ENCODE measurements around the gene SRGN.

SRGN gene

DNA sequence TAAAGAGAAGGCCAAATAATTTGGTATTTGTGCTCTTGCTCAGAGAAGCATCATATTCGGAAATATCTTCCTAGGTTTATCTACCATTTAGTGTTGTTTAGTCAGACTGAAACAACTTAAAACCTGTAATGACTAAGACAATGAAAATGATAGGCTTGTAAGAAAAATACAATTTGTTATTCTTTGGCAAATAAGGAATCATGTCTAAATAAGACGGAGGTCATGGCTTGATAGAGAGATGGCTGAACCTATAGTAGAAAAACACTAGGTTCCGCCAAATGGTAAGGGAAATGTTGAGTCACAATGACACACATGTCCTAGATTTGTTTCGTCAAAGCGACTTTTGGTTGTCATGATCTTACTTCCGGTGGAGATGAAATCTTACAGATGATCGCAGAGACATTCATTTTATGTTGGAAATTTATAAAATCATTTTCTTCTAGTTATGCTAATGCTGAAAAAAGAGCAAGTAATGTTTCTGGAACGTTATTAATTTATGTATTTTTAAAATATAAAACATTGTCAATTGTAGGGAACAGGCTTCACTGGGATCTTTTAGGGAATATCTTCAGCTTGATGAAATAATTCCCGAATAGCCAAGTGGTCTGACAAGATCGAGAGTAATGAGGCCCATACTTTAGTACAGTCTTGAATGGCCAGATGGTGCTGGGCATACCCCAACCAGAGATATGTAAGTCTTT, 1.0 kb downstream of the SRGN start:
- TF ChIP-seq CTCF (IDR thresholded peaks at IDR 0.05; ENCODE audit: control insufficient read depth, insufficient read depth, low read depth, low read length, missing control alignments): no peak
- no peak for DNase-seq (ENCODE audit: low read depth)
- H3K4me3 ChIP-seq (ENCODE audit: control insufficient read depth, low read depth, low read length): no peak overlapping the region

- DNase-seq (ENCODE audit: low read depth): no peak
- H3K4me3 ChIP-seq (ENCODE audit: control insufficient read depth, low read depth, low read length): no peak overlapping the region
These were observed 2.0 kb downstream of the SRGN start for GRCh38 chr10:69089638-69090599.

GRCh38 chr10:69090685-69091084, 2.8 kb downstream of the SRGN start:
- TF ChIP-seq CTCF (IDR thresholded peaks at IDR 0.05; ENCODE audit: control insufficient read depth, insufficient read depth, low read depth, low read length, missing control alignments): no peak
- H3K4me3 ChIP-seq (ENCODE audit: control insufficient read depth, low read depth, low read length): no peak overlapping the region

More at GRCh38 chr10:69089638-69090599, 2.0 kb downstream of the SRGN start:
- TF ChIP-seq CTCF (IDR thresholded peaks at IDR 0.05; ENCODE audit: control insufficient read depth, insufficient read depth, low read depth, low read length, missing control alignments): no peak

GRCh38 chr10:69091143-69091651, 3.3 kb downstream of the SRGN start:
- DNase-seq (ENCODE audit: low read depth): no peak
- no peak for TF ChIP-seq CTCF (IDR thresholded peaks at IDR 0.05; ENCODE audit: control insufficient read depth, insufficient read depth, low read depth, low read length, missing control alignments)
- H3K4me3 ChIP-seq (ENCODE audit: control insufficient read depth, low read depth, low read length): no peak overlapping the region

More at GRCh38 chr10:69090685-69091084, 2.8 kb downstream of the SRGN start:
- no peak for DNase-seq (ENCODE audit: low read depth)

GRCh38 chr10:69092959-69093850, 5.3 kb downstream of the SRGN start:
- DNase-seq (ENCODE audit: low read depth): peak; percentile 69
- H3K4me3 ChIP-seq (ENCODE audit: control insufficient read depth, low read depth, low read length): no peak overlapping the region
- peak; percentile 67 for TF ChIP-seq CTCF (IDR thresholded peaks at IDR 0.05; ENCODE audit: control insufficient read depth, insufficient read depth, low read depth, low read length, missing control alignments)

GRCh38 chr10:69093933-69094332, 6.0 kb downstream of the SRGN start:
- no peak for DNase-seq (ENCODE audit: low read depth)
- H3K4me3 ChIP-seq (ENCODE audit: control insufficient read depth, low read depth, low read length): no peak overlapping the region
- TF ChIP-seq CTCF (IDR thresholded peaks at IDR 0.05; ENCODE audit: control insufficient read depth, insufficient read depth, low read depth, low read length, missing control alignments): peak; percentile 33

All from AG09309 (cell line).